HG03457 (cell line): Measurements from ENCODE around the gene GALNT5.
"Not testable (repeated sequence)": the region's sequence is repeated elsewhere in the genome, so short reads cannot be mapped to it uniquely, and the experiment has no call there.

Experiments used
- ATAC-seq: cut with Tn5 transposase; IDR thresholded peaks from one replicate; pipeline ENCODE4 v1.9.1; 2021; ENCODE audit warnings: moderate number of reproducible peaks; ENCODE audit not compliant: unreplicated experiment

Gene GALNT5

DNA sequence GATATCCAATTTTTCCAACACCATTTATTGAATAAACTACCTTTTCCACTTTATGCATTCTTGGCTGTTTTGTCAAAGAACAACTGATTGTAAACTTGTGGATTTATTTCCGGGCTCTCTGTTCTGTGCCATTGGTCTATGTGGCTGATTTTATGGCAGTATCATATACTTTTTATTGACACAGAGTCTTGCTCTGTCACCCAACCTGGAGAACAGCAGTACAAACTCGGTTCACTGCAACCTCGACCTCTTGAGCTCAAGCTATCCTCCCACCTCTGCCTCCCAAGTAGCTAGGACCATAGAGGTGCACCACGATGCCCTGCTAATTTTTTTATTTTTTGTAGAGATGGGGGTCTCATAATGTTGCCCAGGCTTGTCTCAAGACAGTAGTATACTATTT is 6.7 kb upstream of the GALNT5 start:
- ATAC-seq = no peak

DNA sequence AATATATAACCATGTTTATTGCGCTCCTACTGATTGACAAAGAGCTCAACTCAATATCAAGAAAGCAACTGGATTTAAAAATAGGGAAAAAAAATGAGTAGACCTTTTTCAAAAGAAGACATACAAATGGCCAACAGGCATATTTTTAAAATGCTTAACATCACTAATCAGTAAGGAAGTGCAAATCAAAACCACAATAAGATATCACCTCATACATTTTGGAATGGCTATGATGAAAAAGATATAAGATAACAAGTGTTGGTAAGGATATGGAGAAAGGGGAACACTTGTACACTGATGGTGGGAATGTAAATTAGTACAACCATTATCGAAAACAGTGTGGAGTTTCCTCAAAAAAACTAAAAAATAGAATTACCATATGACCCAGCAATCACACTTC is 5.6 kb upstream of the GALNT5 start:
- no peak for ATAC-seq

GRCh38 chr2:157252529-157252928 is 5.0 kb upstream of the GALNT5 start:
- no peak for ATAC-seq

DNA sequence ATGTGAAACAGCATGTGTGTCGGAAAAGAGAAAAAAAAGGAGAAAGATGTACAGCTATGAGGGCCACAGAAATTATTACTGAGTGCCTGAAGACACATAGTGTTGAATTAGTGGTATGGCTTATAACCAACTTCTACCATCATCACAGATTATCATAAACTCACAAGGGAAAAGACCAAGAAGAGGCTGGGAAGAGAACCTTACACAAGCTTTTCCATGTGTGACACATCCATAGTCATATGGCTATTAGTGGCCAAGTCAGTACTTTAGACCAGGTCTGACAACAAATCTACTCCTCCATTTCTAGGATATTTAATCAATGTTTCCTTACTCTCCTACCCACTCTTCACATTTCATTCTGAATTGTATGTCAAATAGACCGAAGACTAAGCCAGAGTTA is 3.5 kb upstream of the GALNT5 start:
- no peak for ATAC-seq

GRCh38 chr2:157255746-157256145 is 1.8 kb upstream of the GALNT5 start:
- no peak for ATAC-seq

GRCh38 chr2:157256626-157257025 is 879 bp upstream of the GALNT5 start:
- ATAC-seq = peak; percentile 82

DNA sequence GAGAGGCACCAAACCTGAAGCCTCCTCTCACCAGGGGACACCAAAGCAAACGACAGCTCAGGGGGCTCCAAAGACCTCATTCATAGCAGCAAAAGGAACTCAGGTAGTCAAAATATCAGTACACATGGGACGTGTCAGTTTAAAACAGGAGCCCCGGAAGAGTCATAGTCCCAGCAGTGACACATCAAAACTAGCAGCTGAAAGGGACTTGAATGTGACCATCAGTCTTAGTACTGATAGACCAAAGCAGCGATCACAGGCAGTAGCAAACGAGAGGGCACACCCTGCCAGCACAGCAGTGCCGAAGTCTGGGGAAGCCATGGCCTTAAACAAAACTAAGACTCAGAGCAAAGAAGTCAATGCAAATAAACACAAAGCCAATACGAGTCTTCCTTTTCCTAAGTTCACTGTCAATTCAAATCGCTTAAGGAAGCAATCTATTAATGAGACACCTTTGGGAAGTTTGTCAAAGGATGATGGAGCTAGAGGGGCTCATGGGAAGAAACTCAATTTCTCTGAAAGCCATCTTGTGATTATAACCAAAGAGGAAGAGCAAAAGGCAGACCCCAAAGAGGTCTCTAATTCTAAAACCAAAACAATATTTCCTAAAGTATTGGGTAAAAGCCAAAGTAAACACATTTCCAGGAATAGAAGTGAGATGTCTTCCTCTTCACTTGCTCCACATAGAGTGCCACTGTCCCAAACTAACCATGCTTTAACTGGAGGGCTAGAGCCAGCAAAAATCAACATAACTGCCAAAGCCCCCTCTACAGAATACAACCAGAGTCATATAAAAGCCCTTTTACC is 1.2 kb downstream of the GALNT5 start:
- ATAC-seq = no peak

GRCh38 chr2:157259386-157259785 is 1.9 kb downstream of the GALNT5 start:
- ATAC-seq = no peak

DNA sequence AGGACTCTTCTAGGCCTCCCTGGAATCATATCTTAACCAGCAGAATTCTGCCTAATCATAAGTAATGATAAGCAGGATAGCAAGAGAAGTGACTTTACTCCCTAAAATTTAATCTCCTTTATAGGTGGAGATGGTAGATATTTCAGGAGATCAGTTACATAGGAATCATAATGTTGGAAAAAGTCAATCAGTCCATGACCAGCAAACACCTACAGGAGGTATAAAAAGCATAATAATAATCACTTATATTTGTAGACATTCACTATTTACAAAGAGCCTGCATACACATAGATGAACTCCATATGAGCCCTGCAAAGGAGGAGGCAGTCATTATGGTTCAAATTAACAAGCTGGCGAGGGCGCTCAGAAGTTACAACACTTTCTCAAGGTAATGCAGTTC is 2.5 kb downstream of the GALNT5 start:
- ATAC-seq = no peak

- no peak for ATAC-seq
Measured at GRCh38 chr2:157260533-157261198, 3.2 kb downstream of the GALNT5 start.

DNA sequence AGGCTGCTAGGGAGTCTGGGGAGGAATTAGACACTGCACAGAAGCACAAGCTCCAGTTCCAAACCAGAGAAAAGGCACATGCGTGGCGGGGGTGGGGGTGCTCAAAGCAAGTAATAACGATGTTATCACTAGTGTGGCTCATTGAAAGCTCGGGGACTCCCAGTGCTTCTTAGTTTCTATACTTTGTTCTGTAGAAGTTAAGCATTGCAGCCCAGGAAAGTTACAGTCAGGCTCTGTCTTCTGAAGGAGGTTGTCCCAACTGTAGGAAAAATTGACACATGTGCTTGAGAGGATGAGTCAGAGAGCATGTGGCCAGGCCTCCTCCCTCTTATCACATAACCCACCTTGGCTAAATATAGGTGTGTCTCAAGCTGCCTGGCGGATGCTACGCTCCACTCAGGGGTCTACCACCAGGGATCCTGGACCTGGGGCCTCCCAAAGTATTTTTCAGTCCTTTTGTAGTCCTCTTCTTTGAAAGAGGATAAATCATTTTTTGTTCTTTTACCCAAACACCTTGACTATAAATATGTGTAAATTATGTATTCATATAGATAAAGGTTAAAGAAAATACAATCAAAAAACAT is 3.8 kb downstream of the GALNT5 start:
- no peak for ATAC-seq

DNA sequence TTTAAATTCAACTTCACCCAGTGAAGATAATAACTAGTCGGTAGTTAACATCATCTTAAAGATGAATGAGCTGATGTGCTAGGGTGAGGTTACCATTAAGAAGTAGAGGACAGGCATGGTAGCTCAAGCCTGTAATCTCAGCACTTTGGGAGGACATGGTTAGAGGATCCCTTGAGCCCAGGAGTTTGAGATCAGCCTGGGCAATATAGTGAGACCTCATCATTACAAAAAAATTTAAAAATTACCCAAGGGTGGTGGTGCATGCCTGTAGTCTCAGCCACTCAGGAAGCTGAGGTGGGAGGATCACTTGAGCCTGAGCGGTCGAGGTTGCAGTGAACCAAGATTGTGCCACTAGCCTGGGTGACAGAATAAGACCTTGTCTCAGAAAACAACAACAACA is 4.7 kb downstream of the GALNT5 start:
- ATAC-seq = no peak

DNA sequence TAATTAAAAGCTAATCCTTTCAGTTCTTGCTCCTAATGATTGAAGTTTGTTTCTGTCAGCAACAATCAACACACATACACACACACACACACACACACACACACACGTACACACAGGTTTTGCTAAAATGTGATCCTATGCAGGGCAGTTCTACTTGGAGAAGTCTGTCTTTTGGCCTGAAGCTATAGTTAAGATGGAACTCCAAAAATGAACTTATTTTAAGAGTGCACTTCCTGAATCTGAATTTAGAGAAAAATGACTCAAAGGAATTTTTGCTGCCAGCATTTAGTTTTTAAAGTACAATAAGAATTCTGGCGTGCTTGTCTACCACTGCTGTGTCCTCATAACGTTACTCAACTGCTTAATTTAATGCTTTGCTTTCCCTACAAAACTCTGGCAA is 6.6 kb downstream of the GALNT5 start:
- ATAC-seq = no peak

- ATAC-seq = no peak
Measured at GRCh38 chr2:157265825-157266224, 8.3 kb downstream of the GALNT5 start.

DNA sequence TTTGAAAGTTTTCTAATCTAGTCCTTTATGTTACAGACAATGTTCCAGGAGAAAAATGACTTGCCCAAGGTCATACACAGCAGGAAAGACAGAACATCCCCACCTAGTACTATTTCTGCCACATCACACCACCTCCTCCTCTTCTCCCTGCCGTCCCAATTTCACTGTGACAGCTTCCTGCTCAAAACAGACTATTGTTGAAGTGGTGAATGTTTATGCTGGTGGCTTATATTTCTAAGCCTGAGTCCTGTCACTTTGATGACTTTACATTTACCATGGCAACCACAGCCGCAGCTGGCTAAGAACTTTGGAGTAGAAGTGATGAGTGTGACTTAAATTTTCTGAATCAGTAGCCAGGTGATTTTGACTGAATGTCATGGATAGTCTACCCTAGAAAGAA is 10.0 kb downstream of the GALNT5 start:
- ATAC-seq = no peak

GRCh38 chr2:157269060-157269459 is 11.6 kb downstream of the GALNT5 start:
- no peak for ATAC-seq

DNA sequence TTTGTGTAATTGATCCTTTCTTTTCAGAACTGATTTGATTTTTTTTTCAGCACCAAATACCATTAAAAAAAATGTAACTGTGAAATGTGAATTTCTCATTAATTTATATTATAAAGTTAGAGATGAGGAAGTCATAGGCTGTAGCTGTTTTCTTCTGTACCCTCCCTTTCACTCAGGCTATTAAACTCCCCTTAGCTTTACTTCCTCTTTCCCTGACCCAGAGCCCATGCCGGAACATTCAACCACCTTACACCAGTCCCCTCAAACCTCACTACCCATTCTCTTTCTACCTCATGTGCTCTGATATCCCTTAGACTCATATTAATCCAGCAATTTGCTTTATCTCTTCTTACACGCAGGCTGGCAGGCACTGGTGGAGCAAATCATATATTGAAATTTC is 12.4 kb downstream of the GALNT5 start:
- no peak for ATAC-seq

DNA sequence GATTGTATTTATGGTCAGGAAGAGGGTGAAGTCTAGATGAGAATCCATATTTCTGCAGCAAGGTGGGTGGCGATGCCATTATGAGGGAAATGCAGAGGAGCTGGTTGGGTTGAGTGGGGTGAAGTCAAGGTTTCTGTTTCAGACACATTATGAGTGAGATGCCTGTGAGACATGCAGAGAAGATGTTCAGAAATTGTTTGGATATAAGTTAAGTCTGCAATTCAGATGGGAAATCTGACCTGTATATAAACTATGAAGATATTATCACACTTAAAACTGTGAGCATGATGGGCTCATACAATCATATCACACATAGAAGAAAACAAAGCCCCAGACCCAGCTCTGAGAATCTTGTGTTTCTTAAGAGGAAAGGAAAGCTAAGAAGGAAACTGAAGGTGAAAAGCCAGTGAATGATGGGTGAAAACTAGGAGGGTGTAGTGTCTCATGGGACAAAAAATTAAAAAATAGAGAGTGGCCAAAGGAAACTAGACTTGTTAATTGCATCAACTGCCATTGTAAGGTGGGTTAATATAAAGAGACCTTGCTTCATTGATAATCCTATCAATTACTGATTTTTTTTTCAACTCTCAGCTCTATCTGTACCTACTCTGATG is 14.2 kb downstream of the GALNT5 start:
- ATAC-seq = no peak

DNA sequence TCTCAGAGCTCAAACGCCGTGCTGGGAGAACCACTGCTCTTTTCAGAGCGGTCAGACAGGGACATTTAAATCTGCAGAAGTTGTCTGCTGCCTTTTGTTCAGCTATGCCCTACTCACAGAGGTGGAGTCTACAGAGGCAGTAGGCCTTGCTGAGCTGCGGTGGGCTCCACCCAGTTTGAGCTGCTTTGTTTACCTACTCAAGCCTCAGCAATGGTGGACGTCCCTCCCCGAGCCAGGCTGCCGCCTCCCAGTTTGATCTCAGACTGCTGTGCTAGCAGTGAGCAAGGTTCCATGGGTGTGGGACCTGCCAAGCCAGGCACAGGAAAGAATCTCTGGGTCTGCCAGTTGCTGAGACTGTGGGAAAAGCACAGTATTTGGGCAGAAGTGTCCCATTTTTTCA is 21.8 kb downstream of the GALNT5 start:
- ATAC-seq = not testable (repeated sequence)

DNA sequence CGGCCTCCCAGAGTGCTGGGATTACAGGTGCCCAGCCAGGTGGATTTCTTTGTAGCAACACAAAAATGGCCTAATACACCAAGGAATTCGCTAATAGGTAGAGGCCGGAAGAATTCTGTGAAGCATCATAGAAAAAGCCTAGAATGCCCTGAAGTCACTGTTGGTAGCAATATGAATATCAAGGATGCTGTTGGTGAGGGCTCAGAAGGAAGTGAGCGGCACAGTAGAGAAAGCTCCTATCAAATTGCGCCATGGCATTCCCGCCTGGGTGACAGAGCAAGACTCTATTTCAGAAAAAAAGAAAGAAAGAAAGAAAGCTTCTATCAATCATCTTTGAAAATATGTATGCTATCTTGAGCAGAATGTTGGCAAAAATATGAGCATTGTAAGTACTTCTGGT is 23.8 kb downstream of the GALNT5 start:
- ATAC-seq = no peak

- no peak for ATAC-seq
Measured at GRCh38 chr2:157283468-157283867, 26.0 kb downstream of the GALNT5 start.

- no peak for ATAC-seq
Measured at GRCh38 chr2:157287160-157287559, 29.7 kb downstream of the GALNT5 start.
